H9 (cell line): Measurements from ENCODE around the gene APOB. TPM values are rescaled to one million over a fixed set of nuclear protein-coding genes. Genes with fewer than 3 reads are reported as not detected.

Experiments
- DNase-seq: peaks from one replicate; pipeline ENCODE4 v3.0.0-alpha.2; 2017
- H2AFZ ChIP-seq: one replicate; pipeline ENCODE4 v1.6.1; 2013; ENCODE audit warnings: mild to moderate bottlenecking, low read length, control low read depth, moderate library complexity
- H2AK5ac ChIP-seq: 2 replicates; pipeline ENCODE4 v1.6.1; 2013; ENCODE audit warnings: low read length, control low read depth, mixed read lengths; ENCODE audit not compliant: insufficient read length
- H2BK120ac ChIP-seq: one replicate; pipeline ENCODE4 v1.6.1; 2013; ENCODE audit warnings: low read depth, mild to moderate bottlenecking, low read length, control low read depth, inconsistent platforms; ENCODE audit not compliant: poor library complexity, severe bottlenecking
- H2BK12ac ChIP-seq: 2 replicates; pipeline ENCODE4 v1.6.1; 2013; ENCODE audit warnings: low read length, control low read depth, mixed read lengths, low read depth; ENCODE audit not compliant: insufficient read length
- H2BK15ac ChIP-seq: 2 replicates; pipeline ENCODE4 v1.6.1; 2013; ENCODE audit warnings: low read depth, low read length, control low read depth
- H2BK20ac ChIP-seq: one replicate; pipeline ENCODE4 v1.6.1; 2013; ENCODE audit warnings: low read depth, mild to moderate bottlenecking, low read length, control low read depth, inconsistent platforms; ENCODE audit not compliant: poor library complexity, severe bottlenecking
- H2BK5ac ChIP-seq: 2 replicates; pipeline ENCODE4 v1.6.1; 2013; ENCODE audit warnings: low read length, control low read depth, mixed read lengths; ENCODE audit not compliant: insufficient read length
- H3K14ac ChIP-seq: 2 replicates; pipeline ENCODE4 v1.6.1; 2013; ENCODE audit warnings: low read length, control low read depth; ENCODE audit not compliant: insufficient read depth
- H3K18ac ChIP-seq: 2 replicates; pipeline ENCODE4 v1.6.1; 2013; ENCODE audit warnings: low read depth, mild to moderate bottlenecking, mixed read lengths, low read length, control low read depth; ENCODE audit not compliant: insufficient read length
- H3K23ac ChIP-seq: 2 replicates; pipeline ENCODE4 v1.6.1; 2013; ENCODE audit warnings: low read length, control low read depth, mixed read lengths, low read depth; ENCODE audit not compliant: insufficient read length
- H3K23me2 ChIP-seq: 2 replicates; pipeline ENCODE4 v1.6.1; 2013; ENCODE audit warnings: low read depth, mild to moderate bottlenecking, mixed read lengths, low read length, control low read depth; ENCODE audit not compliant: insufficient read length, poor library complexity, severe bottlenecking
- H3K27ac ChIP-seq: 2 replicates; pipeline ENCODE4 v1.5.1; 2013; ENCODE audit warnings: low read length, control low read depth, mixed read lengths, low read depth; ENCODE audit not compliant: insufficient read length
- H3K27me3 ChIP-seq: 2 replicates; pipeline ENCODE4 v1.6.1; 2013; ENCODE audit warnings: low read length, control low read depth, inconsistent platforms; ENCODE audit not compliant: insufficient read depth
- H3K4ac ChIP-seq: 2 replicates; pipeline ENCODE4 v1.6.1; 2013; ENCODE audit warnings: low read depth, mild to moderate bottlenecking, control low read depth, inconsistent platforms, low read length, moderate library complexity
- H3K4me1 ChIP-seq: 2 replicates; pipeline ENCODE4 v1.6.1; 2013; ENCODE audit warnings: low read length, control low read depth, inconsistent platforms; ENCODE audit not compliant: insufficient read depth
- H3K4me2 ChIP-seq: 2 replicates; pipeline ENCODE4 v1.6.1; 2013; ENCODE audit warnings: low read length, control low read depth, mixed read lengths; ENCODE audit not compliant: insufficient read length, insufficient read depth
- H3K56ac ChIP-seq: 2 replicates; pipeline ENCODE4 v1.6.1; 2013; ENCODE audit warnings: low read depth, mild to moderate bottlenecking, mixed read lengths, low read length, control low read depth; ENCODE audit not compliant: insufficient read length
- H3K79me1 ChIP-seq: 2 replicates; pipeline ENCODE4 v1.6.1; 2013; ENCODE audit warnings: low read depth, mild to moderate bottlenecking, moderate library complexity, low read length, control low read depth, inconsistent platforms; ENCODE audit not compliant: insufficient read depth, poor library complexity, severe bottlenecking
- H3K79me2 ChIP-seq: 2 replicates; pipeline ENCODE4 v1.6.1; 2013; ENCODE audit warnings: low read length, control low read depth, inconsistent platforms; ENCODE audit not compliant: insufficient read depth
- H3K9ac ChIP-seq: 2 replicates; pipeline ENCODE4 v1.6.1; 2013; ENCODE audit warnings: low read length, control low read depth, mixed read lengths; ENCODE audit not compliant: insufficient read length; ENCODE audit errors: extremely low read depth
- H3K9me3 ChIP-seq: one replicate; pipeline ENCODE4 v1.6.1; 2013; ENCODE audit warnings: low read depth, low read length, inconsistent platforms; ENCODE audit not compliant: control insufficient read depth
- H3T11ph ChIP-seq: one replicate; pipeline ENCODE4 v1.6.1; 2013; ENCODE audit warnings: mild to moderate bottlenecking, low read length, control low read depth, inconsistent platforms
- H4K20me1 ChIP-seq: one replicate; pipeline ENCODE4 v1.6.1; 2013; ENCODE audit not compliant: control insufficient read depth, insufficient read length, insufficient read depth
- H4K5ac ChIP-seq: 2 replicates; pipeline ENCODE4 v1.6.1; 2013; ENCODE audit warnings: low read depth, mild to moderate bottlenecking, mixed read lengths, low read length, control low read depth; ENCODE audit not compliant: insufficient read length
- H4K8ac ChIP-seq: replicated peaks from 2 replicates; pipeline ENCODE4 v1.6.1; 2013; ENCODE audit warnings: low read length, control low read depth, mixed read lengths, low read depth; ENCODE audit not compliant: insufficient read length
- H4K91ac ChIP-seq: 2 replicates; pipeline ENCODE4 v1.6.1; 2013; ENCODE audit warnings: low read depth, mild to moderate bottlenecking, moderate library complexity, mixed read lengths, low read length, control low read depth; ENCODE audit not compliant: insufficient read length
- H3K27ac Mint-ChIP-seq, 3 experiments: 2 replicates in 2 of 3; 3 replicates in 1 of 3; pipeline ENCODE4 v1.8.0; 2020 to 2021; ENCODE audit warnings: mixed read lengths in 3 of 3, mild to moderate bottlenecking in 1 of 3, moderate library complexity in 1 of 3
- H3K27me3 Mint-ChIP-seq: 2 replicates; pipeline ENCODE4 v1.8.0; 2021; ENCODE audit warnings: low read depth, mild to moderate bottlenecking, moderate library complexity, mixed read lengths
- H3K36me3 Mint-ChIP-seq, 3 experiments: 2 replicates in 2 of 3; 3 replicates in 1 of 3; pipeline ENCODE4 v1.8.0; 2020 to 2021; ENCODE audit warnings: low read depth in 3 of 3, mixed read lengths in 3 of 3; ENCODE audit not compliant: insufficient read depth in 1 of 3
- H3K4me1 Mint-ChIP-seq, 2 experiments: 2 replicates each; pipeline ENCODE4 v1.8.0; 2020; ENCODE audit warnings: mixed read lengths in 2 of 2
- H3K4me3 Mint-ChIP-seq, 2 experiments: 2 replicates in 1 of 2; 3 replicates in 1 of 2; pipeline ENCODE4 v1.8.0; 2020 to 2021; ENCODE audit warnings: mild to moderate bottlenecking in 2 of 2, mixed read lengths in 2 of 2, moderate library complexity in 1 of 2
- H3K9me3 Mint-ChIP-seq, 2 experiments: 2 replicates in 1 of 2; 3 replicates in 1 of 2; pipeline ENCODE4 v1.8.0; 2020; ENCODE audit warnings: mild to moderate bottlenecking in 2 of 2, mixed read lengths in 2 of 2, moderate library complexity in 1 of 2
- WGBS: extraction: QIAGEN DNeasy Blood & Tissue Kit; methylation state at CpG from one replicate; pipeline ENCODE4 v1.1.7; 2013; ENCODE audit warnings: missing lambda C conversion rate, low lambda C conversion rate, mixed read lengths; ENCODE audit not compliant: insufficient read length; ENCODE audit errors: extremely low coverage; 5-methylcytosine and 5-hydroxymethylcytosine counted together
- total RNA-seq: library from RNA; stranded (reverse); gene quantifications from 2 replicates; pipeline ENCODE4 v1.2.1, GENCODE V29; 2021
- TF ChIP-seq, protein P1 (sequence below): fragments of 200-600 bp; sonication (generic); conservative IDR thresholded peaks from 3 replicates; pipeline ENCODE4 v1.8.0; 2021; ENCODE audit warnings: antibody characterized with exemption, mild to moderate bottlenecking

Gene APOB
- total RNA-seq, 1 experiment from 2014 or later: 0.26 TPM

- Histone ChIP-seq H3K4me2 (no peak overlapping the region), H3K14ac (no peak overlapping the region), H3K23ac (no peak overlapping the region), H4K8ac (no peak overlapping the region), H3K79me2 (no peaks in the 10 kb centered on the region), H3K18ac (no peak overlapping the region), H2AFZ (no peak overlapping the region), H3K56ac (no peak overlapping the region), H2BK12ac (no peak overlapping the region), H2BK5ac (no peak overlapping the region), H3K27ac (no peak overlapping the region), H4K5ac (no peak overlapping the region), H2BK20ac (no peak overlapping the region), H3K4ac (no peak overlapping the region), H3K9ac (no peak overlapping the region), H3T11ph (no peak overlapping the region), H4K91ac (no peak overlapping the region), H3K9me3 (no peaks in the 10 kb centered on the region), H2BK120ac (no peak overlapping the region), H2AK5ac (no peak overlapping the region), H4K20me1 (no peaks in the 10 kb centered on the region), H3K4me1 (no peaks in the 10 kb centered on the region), H3K27me3 (no peaks in the 10 kb centered on the region), H3K79me1 (no peaks in the 10 kb centered on the region), H2BK15ac (no peak overlapping the region), H3K23me2 (no peaks in the 10 kb centered on the region)
- H3K27ac Mint-ChIP-seq: no peak overlapping the region; a peak in 1 of 7 replicates
- no peak for DNase-seq
- H3K4me1 Mint-ChIP-seq: no peaks in the 10 kb centered on the region
- no peak overlapping the region for H3K4me3 Mint-ChIP-seq
- no peaks in the 10 kb centered on the region for H3K36me3 Mint-ChIP-seq
- H3K27me3 Mint-ChIP-seq: peaks cover 4% of the 10 kb centered on the region
- no peaks in the 10 kb centered on the region for H3K9me3 Mint-ChIP-seq
- TF ChIP-seq, protein P1, sequence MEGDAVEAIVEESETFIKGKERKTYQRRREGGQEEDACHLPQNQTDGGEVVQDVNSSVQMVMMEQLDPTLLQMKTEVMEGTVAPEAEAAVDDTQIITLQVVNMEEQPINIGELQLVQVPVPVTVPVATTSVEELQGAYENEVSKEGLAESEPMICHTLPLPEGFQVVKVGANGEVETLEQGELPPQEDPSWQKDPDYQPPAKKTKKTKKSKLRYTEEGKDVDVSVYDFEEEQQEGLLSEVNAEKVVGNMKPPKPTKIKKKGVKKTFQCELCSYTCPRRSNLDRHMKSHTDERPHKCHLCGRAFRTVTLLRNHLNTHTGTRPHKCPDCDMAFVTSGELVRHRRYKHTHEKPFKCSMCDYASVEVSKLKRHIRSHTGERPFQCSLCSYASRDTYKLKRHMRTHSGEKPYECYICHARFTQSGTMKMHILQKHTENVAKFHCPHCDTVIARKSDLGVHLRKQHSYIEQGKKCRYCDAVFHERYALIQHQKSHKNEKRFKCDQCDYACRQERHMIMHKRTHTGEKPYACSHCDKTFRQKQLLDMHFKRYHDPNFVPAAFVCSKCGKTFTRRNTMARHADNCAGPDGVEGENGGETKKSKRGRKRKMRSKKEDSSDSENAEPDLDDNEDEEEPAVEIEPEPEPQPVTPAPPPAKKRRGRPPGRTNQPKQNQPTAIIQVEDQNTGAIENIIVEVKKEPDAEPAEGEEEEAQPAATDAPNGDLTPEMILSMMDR: no peak
- no CpG with 5 or more reads among the region's 4 CpGs for WGBS
Measured at GRCh38 chr2:20960003-20960402, 83.9 kb downstream of the APOB start.
